ENCODE results near the gene ATP11B.

Gene ATP11B

GRCh38 chr3:182904164-182904563, 110.9 kb downstream of the ATP11B start:
- no peak overlapping the region for H3K4me3 ChIP-seq (ENCODE audit: control insufficient read depth, low read depth, low read length)
- peak; percentile 16 for TF ChIP-seq CTCF (conservative IDR thresholded peaks at IDR 0.05; ENCODE audit: control insufficient read depth, insufficient read depth, low read depth, low read length)
- no peak for DNase-seq (ENCODE audit: low read depth)

DNA sequence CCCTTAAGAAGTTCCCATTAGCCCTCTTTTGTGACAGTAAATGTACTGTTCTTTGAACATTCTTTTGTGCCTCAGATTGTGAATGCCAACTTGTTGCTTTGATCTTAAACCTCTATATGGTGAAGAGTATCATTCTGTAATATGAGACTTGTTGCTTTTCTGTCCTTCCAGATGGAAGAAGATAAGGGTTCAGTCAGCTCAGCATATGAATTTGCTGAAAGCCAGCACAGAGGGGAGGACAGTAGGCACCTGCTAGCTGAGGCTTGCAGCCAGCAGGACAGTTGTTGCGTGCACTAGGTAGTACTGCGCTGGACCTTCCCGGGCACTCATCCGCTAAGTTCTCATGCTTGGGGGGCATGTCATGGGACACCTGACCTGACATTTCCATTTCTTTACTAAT, 112.3 kb downstream of the ATP11B start:
- TF ChIP-seq CTCF (conservative IDR thresholded peaks at IDR 0.05; ENCODE audit: control insufficient read depth, insufficient read depth, low read depth, low read length), result no peak
- DNase-seq (ENCODE audit: low read depth), result no peak
- H3K4me3 ChIP-seq (ENCODE audit: control insufficient read depth, low read depth, low read length), result no peak overlapping the region

DNA sequence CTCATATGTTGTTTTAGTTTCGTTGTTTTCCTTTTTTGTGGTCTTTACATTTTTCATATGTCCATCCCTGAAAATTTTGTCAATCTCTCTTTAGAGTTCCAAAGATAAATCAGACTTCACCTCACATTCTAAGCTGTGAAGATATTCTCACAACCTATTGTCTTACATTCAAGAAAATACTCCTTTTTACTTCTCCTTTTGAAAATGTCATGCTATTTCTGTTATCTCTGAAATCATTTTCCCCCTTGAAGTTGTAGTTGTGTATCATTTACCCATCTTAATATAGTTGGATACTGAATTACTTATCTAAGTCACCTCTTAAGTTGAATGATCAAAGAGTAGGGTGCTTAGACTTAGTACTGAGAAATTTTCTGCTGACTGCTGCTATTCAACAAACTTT, 112.7 kb downstream of the ATP11B start:
- H3K4me3 ChIP-seq (ENCODE audit: control insufficient read depth, low read depth, low read length), result no peak overlapping the region
- DNase-seq (ENCODE audit: low read depth), result no peak
- no peak for TF ChIP-seq CTCF (conservative IDR thresholded peaks at IDR 0.05; ENCODE audit: control insufficient read depth, insufficient read depth, low read depth, low read length)

DNA sequence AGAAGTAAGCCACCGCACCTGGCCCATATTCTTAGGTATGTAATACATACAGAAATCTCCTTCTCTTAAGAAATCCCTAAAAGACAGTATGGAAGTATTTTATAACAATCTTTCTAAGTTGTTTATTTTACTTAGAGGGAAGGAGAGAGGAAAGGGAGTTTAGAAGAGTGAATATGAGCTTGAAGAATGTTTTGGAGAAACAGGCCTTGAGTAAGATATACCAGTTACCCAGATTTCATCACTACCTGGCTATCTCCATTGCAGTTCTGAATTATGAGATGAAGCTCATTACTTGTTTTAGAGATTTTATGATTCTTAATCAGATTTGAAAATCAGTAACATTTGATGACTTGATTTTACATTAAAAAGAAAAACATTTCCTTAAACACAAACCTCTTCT, 115.2 kb downstream of the ATP11B start:
- no peak for DNase-seq (ENCODE audit: low read depth)
- TF ChIP-seq CTCF (conservative IDR thresholded peaks at IDR 0.05; ENCODE audit: control insufficient read depth, insufficient read depth, low read depth, low read length), result no peak
- H3K4me3 ChIP-seq (ENCODE audit: control insufficient read depth, low read depth, low read length), result no peak overlapping the region

DNA sequence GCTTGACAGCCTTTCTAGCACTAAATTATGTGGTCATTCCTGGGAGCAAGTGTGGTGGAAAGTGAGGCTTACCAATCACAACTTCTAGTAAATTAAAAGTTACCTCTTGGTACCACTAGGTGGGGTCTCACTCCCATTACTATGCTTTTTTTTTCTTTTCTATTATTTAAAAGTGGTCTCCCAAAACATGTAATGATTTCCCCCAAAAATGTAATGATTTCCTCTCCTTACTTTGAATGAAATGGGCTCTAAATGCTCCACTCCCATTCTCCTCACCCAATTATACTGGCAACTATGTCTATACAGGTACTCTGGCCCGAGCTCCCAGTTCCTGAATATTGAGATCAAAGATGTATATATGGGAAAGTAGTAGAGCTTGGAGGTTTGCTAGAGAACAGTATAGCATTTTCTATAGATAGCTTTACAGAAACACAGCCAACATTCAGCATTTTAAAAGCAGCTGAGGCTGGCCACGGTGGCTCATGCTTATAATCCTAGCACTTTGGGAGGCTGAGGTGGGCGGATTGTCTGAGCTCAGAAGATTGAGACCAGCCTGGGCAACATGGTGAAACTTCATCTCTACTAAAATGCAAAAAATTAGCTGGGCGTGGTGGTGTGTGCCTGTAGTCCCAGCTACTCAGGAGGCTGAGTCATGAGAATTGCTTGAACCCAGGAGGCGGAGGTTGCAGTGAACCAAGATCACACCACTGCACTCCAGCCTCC, 116.2 kb downstream of the ATP11B start:
- DNase-seq (ENCODE audit: low read depth), result peak; percentile 34
- no peak overlapping the region for H3K4me3 ChIP-seq (ENCODE audit: control insufficient read depth, low read depth, low read length)
- TF ChIP-seq CTCF (conservative IDR thresholded peaks at IDR 0.05; ENCODE audit: control insufficient read depth, insufficient read depth, low read depth, low read length), result peak; percentile 54

- no peak for TF ChIP-seq CTCF (conservative IDR thresholded peaks at IDR 0.05; ENCODE audit: control insufficient read depth, insufficient read depth, low read depth, low read length)
- no peak for DNase-seq (ENCODE audit: low read depth)
- H3K4me3 ChIP-seq (ENCODE audit: control insufficient read depth, low read depth, low read length), result no peak overlapping the region
Measured at GRCh38 chr3:182910936-182911781, 117.9 kb downstream of the ATP11B start.
